Cardiac septum (tissue), 1 donor: ENCODE data around the gene CACNB4. TPM values are rescaled to one million over a fixed set of nuclear protein-coding genes. Genes with fewer than 3 reads are reported as not detected.
"Not testable (repeated sequence)": the region's sequence is repeated elsewhere in the genome, so short reads cannot be mapped to it uniquely, and the experiment has no call there.

Source experiments
- DNase-seq: peaks from one replicate; pipeline ENCODE4 v3.0.0-alpha.2; 2020; ENCODE audit warnings: low spot score
- intact Hi-C: fragments of 100-400 bp; cut with DNase I; formaldehyde crosslinking; loops from one replicate; pipeline ENCODE4 v1.14.0; 2022
- total RNA-seq: library from RNA; stranded (reverse); fragmentation: NEBNext Ultra II Directional; extraction: Animal tissue kit (Norgen Biotek cat#: 25700); gene quantifications from one replicate; pipeline ENCODE4 v1.2.1, GENCODE V29; 2021
- donor health status: DM: no; HTN: no; CAD: no.

Gene CACNB4
- total RNA-seq, 1 donor from 2014 or later = 0.67 TPM

DNA sequence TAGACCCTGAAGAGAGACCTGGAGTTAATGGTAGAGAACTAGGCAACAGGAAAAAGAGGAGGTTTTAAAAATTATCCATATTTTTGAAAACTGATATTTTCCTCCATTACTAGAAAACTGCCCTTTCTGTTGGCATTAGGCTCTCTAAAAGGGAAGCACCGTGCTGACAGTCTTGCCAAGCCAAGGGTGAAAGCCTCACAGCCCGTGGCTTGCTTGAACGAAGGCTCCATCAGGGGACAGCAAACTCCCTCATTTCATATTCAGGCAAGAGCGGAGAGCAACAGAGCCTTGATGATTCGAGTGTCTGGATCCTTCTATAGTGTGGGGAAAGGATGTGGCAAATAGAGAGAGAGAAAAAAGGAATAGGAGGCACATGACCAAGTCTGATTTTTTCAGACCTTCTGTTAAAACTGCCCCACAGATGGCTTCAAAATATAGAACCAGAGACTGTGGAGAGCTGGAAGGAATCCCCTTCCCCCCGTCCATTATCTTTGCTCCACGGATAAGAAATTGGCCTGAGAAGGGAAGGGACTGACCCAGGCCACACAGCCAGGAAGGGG is 67.0 kb downstream of the CACNB4 start:
- intact Hi-C loops = no loop called here
- no peak for DNase-seq

GRCh38 chr2:152030596-152031328 is 68.1 kb downstream of the CACNB4 start:
- DNase-seq, intact Hi-C loops: not testable (repeated sequence)

DNA sequence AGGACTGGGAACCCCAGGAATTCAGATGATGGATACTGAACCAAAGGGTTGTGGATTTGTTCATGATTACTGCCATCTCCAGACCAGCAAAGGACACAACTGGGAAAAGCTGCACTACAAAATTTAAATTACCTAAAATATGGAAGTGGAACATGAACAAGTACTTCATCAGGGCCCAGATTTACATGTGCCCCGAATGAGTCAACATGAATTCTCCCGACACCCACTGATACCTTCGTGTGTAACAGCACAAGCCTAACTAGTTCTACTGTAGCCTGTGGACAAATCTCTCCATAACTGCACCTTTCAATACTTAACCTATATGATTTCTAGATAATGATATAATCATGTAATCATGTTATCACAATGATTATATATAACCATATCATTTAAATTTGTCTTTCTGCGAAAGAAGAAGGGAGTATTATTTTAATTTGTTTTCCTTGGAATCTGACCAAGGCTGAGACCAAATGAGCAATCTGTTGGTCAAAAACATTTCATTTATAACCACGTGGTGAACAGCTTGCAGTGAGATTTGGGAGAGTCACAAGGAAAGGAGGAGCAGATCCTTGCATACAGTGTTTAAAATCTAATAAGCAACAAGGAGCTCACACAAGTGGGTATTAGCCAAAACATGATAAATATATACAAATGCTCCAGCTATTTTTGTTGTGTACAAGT is 70.5 kb downstream of the CACNB4 start:
- intact Hi-C loops = no loop called here
- no peak for DNase-seq

- intact Hi-C loops = no loop called here
- peak; percentile 91 for DNase-seq
Observed at GRCh38 chr2:152025678-152026287, 73.1 kb downstream of the CACNB4 start.

GRCh38 chr2:152024477-152024876 is 74.4 kb downstream of the CACNB4 start:
- intact Hi-C loops = no loop called here
- DNase-seq = no peak

- no peak for DNase-seq
- intact Hi-C loops = no loop called here
Observed at GRCh38 chr2:152022090-152022489, 76.8 kb downstream of the CACNB4 start.

GRCh38 chr2:152021001-152021400 is 77.8 kb downstream of the CACNB4 start:
- intact Hi-C loops, DNase-seq: not testable (repeated sequence)

GRCh38 chr2:152019732-152020131 is 79.1 kb downstream of the CACNB4 start:
- DNase-seq = no peak
- intact Hi-C loops = no loop called here

DNA sequence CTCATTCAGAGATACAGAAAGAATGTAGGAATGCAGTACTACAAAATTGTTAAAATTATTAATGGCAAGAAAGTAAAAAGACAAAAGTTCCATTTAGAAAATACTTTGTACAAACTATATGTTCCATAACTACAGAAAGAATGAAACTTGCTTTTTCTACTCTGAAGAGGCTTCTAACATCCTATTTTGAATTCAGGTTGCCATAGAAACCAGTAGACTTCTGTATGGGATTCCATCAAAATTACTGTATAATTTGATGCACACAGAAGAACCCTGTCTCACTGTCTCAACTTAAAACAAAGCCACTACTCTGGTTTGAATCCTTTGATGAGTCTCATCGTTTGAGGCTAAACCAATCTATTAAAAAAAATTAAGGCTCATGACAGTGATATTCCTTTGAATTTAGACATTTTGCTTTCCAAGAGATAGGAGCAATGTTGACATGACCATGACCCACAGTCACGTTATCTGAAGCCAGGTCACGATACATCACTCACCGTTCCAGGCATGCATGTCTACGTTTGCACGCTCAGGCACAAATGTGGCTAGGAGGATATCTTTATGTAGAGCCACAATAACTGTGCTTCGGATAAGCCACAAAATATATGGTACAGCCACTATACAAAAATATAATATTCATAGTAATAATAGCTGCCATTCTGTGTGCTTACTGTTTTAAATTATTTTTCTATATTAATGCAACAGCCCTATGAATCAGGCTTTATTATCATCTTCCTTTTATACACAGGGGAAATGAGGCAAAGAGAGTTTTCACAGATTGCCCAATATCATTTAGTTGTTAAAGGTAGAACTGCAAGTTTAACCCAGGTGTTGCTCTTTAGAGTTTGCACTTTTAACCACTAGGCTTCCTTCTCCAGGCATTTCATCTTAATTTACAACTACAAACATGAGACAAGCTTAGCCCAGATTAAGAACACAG is 82.4 kb downstream of the CACNB4 start:
- DNase-seq = no peak
- intact Hi-C loops = no loop called here

GRCh38 chr2:152015552-152015951 is 83.3 kb downstream of the CACNB4 start:
- no peak for DNase-seq
- intact Hi-C loops = no loop called here

DNA sequence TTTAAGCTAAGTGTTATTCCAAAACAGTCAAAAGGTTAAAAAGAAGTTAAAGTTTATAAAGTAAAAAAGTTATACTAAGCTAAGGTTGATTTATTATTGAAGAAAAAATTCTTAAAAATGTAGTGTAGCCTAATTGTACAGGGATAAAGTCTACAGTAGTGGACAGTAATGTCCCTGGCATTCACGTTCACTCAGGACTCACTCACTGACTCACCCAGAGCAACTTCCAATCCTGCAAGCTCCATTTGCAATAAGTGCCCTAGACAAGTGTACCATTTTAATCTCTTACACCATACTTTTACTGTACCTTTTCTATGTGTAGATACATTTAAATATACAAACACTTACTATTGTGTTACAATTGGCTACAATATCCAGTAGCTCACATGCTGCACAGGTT is 86.1 kb downstream of the CACNB4 start:
- DNase-seq = no peak
- intact Hi-C loops = no loop called here

GRCh38 chr2:152011724-152012123 is 87.1 kb downstream of the CACNB4 start:
- DNase-seq = no peak
- intact Hi-C loops = no loop called here

- intact Hi-C loops = no loop called here
- DNase-seq = no peak
Observed at GRCh38 chr2:152005607-152006006, 93.2 kb downstream of the CACNB4 start.

GRCh38 chr2:152003283-152003682 is 95.6 kb downstream of the CACNB4 start:
- intact Hi-C loops = loop anchor here (5.0 kb wide), 1 partner anchor 386 kb away; no protein-coding TSS in a partner anchor
- not testable (repeated sequence) for DNase-seq

- intact Hi-C loops = no loop called here
- no peak for DNase-seq
Observed at GRCh38 chr2:151999053-151999452, 99.8 kb downstream of the CACNB4 start.

GRCh38 chr2:151996243-151997003 is 102.4 kb downstream of the CACNB4 start:
- intact Hi-C loops = no loop called here
- DNase-seq = no peak

DNA sequence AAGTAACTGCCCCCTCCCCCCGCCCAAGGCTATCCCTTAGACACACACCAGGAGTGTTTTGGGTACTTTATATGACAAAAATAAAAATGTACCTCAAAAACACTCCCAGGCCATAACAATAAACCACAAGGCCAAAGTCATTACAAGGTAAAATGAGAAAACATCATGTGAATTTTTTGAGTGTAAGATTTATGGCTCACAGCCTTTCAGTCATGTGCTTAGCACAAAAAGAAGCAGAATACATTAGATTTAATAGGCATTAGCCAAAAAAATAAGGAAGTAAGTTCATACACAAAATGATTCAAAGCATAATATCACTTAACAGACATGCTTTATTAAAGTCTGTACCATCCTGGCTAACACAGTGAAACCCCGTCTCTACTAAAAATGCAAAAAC is 103.7 kb downstream of the CACNB4 start:
- no peak for DNase-seq
- intact Hi-C loops = no loop called here

DNA sequence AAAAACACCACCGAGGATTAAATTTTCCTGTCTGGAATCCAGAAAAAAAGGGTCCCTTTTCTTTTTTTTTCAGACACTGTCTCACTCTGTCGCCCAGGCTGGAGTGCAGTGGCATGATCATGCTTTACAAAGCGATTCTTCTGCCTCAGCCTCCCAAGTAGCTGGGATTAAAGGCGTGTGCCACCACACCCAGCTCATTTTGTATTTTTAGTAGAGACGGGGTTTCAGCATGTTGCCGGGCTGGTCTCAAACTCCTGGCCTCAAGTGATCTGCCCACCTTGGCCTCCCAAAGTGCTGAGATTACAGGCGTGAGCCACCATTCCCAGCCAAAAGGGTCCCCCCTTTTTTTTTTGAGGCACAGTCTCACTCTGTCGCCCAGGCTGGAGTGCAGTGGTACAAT is 104.7 kb downstream of the CACNB4 start:
- DNase-seq, intact Hi-C loops: not testable (repeated sequence)

- intact Hi-C loops = no loop called here
Observed at GRCh38 chr2:151991010-151991409, 107.8 kb downstream of the CACNB4 start.

More at GRCh38 chr2:151991010-151991409, 107.8 kb downstream of the CACNB4 start:
- DNase-seq = no peak
